Brain microvascular endothelial cell (primary cell): ENCODE measurements around the gene PTCHD1.
A peak's percentile ranks its signal among the peaks of the same experiment; 100 is the strongest.

Experiments
- DNase-seq: peaks from one replicate; pipeline ENCODE4 v3.0.0-alpha.2; 2020
- H3K27ac ChIP-seq: fragments of 250-450 bp; sonication (Bioruptor Pico); 2 replicates; pipeline ENCODE4 v1.5.1; 2020; ENCODE audit warnings: mild to moderate bottlenecking, moderate library complexity
- H3K27me3 ChIP-seq: fragments of 250-450 bp; sonication (Bioruptor Pico); replicated peaks from 2 replicates; pipeline ENCODE4 v1.5.1; 2020; ENCODE audit warnings: mild to moderate bottlenecking
- H3K36me3 ChIP-seq: fragments of 250-450 bp; sonication (Bioruptor Pico); replicated peaks from 2 replicates; pipeline ENCODE4 v1.5.1; 2020; ENCODE audit warnings: mild to moderate bottlenecking
- H3K4me3 ChIP-seq: 2 replicates; pipeline ENCODE4 v1.5.1; 2011; ENCODE audit warnings: low read depth, mild to moderate bottlenecking, control low read depth, low read length, moderate library complexity
- CTCF ChIP-seq: IDR thresholded peaks from 2 replicates; pipeline ENCODE4 v1.5.1; 2011; ENCODE audit warnings: low read depth, mild to moderate bottlenecking, moderate library complexity, low read length, control low read depth, inconsistent platforms; ENCODE audit errors: missing control alignments
- in situ Hi-C: cut with HindIII; loops from 2 replicates; pipeline ENCODE4 v1.10.0; 2017; ENCODE audit warnings: low sequenced_read_pairs, low pct_ligation_motif_present

PTCHD1 gene

GRCh38 chrX:23422912-23423311, 88.3 kb downstream of the PTCHD1 start:
- in situ Hi-C loops: no loop called here
- Histone ChIP-seq H3K27ac (no peak overlapping the region), H3K36me3 (no peaks in the 10 kb centered on the region), H3K4me3 (no peak overlapping the region), H3K27me3 (no peaks in the 10 kb centered on the region)
- no peak for DNase-seq
- no peak for TF ChIP-seq CTCF

GRCh38 chrX:23434356-23434884, 99.8 kb downstream of the PTCHD1 start:
- TF ChIP-seq CTCF: no peak
- in situ Hi-C loops: no loop called here
- peak; percentile 18 for DNase-seq
- no peaks in the 10 kb centered on the region for H3K27me3 ChIP-seq
- no peaks in the 10 kb centered on the region for H3K36me3 ChIP-seq
- H3K4me3 ChIP-seq: no peak overlapping the region
- no peak overlapping the region for H3K27ac ChIP-seq

GRCh38 chrX:23435108-23435507, 100.5 kb downstream of the PTCHD1 start:
- no peak for TF ChIP-seq CTCF
- no peaks in the 10 kb centered on the region for H3K27me3 ChIP-seq
- H3K4me3 ChIP-seq: no peak overlapping the region
- H3K36me3 ChIP-seq: no peaks in the 10 kb centered on the region
- no peak overlapping the region for H3K27ac ChIP-seq
- in situ Hi-C loops: no loop called here
- no peak for DNase-seq

GRCh38 chrX:23435575-23435974, 100.9 kb downstream of the PTCHD1 start:
- in situ Hi-C loops: no loop called here
- no peak overlapping the region for H3K4me3 ChIP-seq
- no peak for DNase-seq
- TF ChIP-seq CTCF: no peak
- no peaks in the 10 kb centered on the region for H3K36me3 ChIP-seq
- H3K27me3 ChIP-seq: no peaks in the 10 kb centered on the region
- no peak overlapping the region for H3K27ac ChIP-seq

GRCh38 chrX:23436875-23437274, 102.2 kb downstream of the PTCHD1 start:
- TF ChIP-seq CTCF: no peak
- no peak overlapping the region for H3K27ac ChIP-seq
- no peak overlapping the region for H3K4me3 ChIP-seq
- no peak for DNase-seq
- in situ Hi-C loops: no loop called here
- H3K27me3 ChIP-seq: no peaks in the 10 kb centered on the region
- no peaks in the 10 kb centered on the region for H3K36me3 ChIP-seq

- no peak for TF ChIP-seq CTCF
- Histone ChIP-seq H3K27me3 (no peaks in the 10 kb centered on the region), H3K4me3 (no peak overlapping the region), H3K36me3 (no peaks in the 10 kb centered on the region), H3K27ac (no peak overlapping the region)
- in situ Hi-C loops: no loop called here
- DNase-seq: no peak
These were observed 116.6 kb downstream of the PTCHD1 start for GRCh38 chrX:23451266-23451665.
